Lung (tissue), 12 donors: ENCODE data around the gene ITPKA. TPM values are rescaled to one million over a fixed set of nuclear protein-coding genes. Genes with fewer than 3 reads are reported as not detected.

Experiments
- ATAC-seq: fragments of 200-7000 bp; cut with Tn5 transposase; one replicate; pipeline ENCODE4 v1.9.1; 2020; ENCODE audit warnings: moderate number of reproducible peaks; ENCODE audit not compliant: insufficient read depth, low FRiP score
- DNase-seq, 3 donors: peaks; one replicate each; pipeline ENCODE4 v3.0.0-alpha.2; 2013 to 2017
- H3K27ac ChIP-seq, 2 donors: one replicate each; pipeline ENCODE4 v1.5.1; 2013; ENCODE audit warnings: mild to moderate bottlenecking in 2 of 2, moderate library complexity in 2 of 2, control low read depth in 1 of 2, inconsistent platforms in 1 of 2, low read depth in 1 of 2, low read length in 1 of 2
- H3K27me3 ChIP-seq, 3 donors: one replicate each; pipeline ENCODE4 v1.5.1; 2013; ENCODE audit warnings: low read length in 2 of 3; ENCODE audit not compliant: control insufficient read depth in 3 of 3, insufficient read depth in 3 of 3
- H3K36me3 ChIP-seq, 4 donors: one replicate each; pipeline ENCODE4 v1.5.1; 2013; ENCODE audit warnings: low read length in 4 of 4, mild to moderate bottlenecking in 1 of 4, moderate library complexity in 1 of 4; ENCODE audit not compliant: control insufficient read depth in 4 of 4, insufficient read depth in 4 of 4
- H3K4me1 ChIP-seq, 5 donors: one replicate each; pipeline ENCODE4 v1.5.1; 2013; ENCODE audit warnings: low read length in 5 of 5, mild to moderate bottlenecking in 2 of 5, moderate library complexity in 1 of 5; ENCODE audit not compliant: control insufficient read depth in 5 of 5, insufficient read depth in 5 of 5
- H3K4me3 ChIP-seq: one replicate; pipeline ENCODE4 v1.5.1; 2013; ENCODE audit warnings: mild to moderate bottlenecking, control low read depth, moderate library complexity
- H3K9ac ChIP-seq, 2 donors: one replicate each; pipeline ENCODE4 v1.5.1; 2013; ENCODE audit warnings: low read length in 2 of 2, control low read depth in 1 of 2; ENCODE audit not compliant: insufficient read depth in 1 of 2
- H3K9me3 ChIP-seq, 4 donors: one replicate each; pipeline ENCODE4 v1.5.1; 2013; ENCODE audit warnings: low read length in 3 of 4, mild to moderate bottlenecking in 1 of 4, moderate library complexity in 1 of 4; ENCODE audit not compliant: control insufficient read depth in 4 of 4, insufficient read depth in 3 of 4
- WGBS, 2 donors: extraction: QIAGEN DNeasy Blood & Tissue Kit; methylation state at CpG; one replicate each; pipeline ENCODE4 v1.1.7; 2013; 5-methylcytosine and 5-hydroxymethylcytosine counted together
- polyA plus RNA-seq, 2 donors: library from polyadenylated mRNA; stranded (reverse); fragments of 200-250 nt; gene quantifications; one replicate each; pipeline ENCODE4 v1.2.1, GENCODE V29; 2013
- total RNA-seq, 2 donors: library from RNA; depleted of rRNA in 1 of 2; stranded (reverse); fragments of >200 nt in 1 of 2; gene quantifications; one replicate each; pipeline ENCODE4 v1.2.1, GENCODE V29; 2014 to 2021
- TF ChIP-seq, protein P1 (sequence below): IDR thresholded peaks from 2 replicates; pipeline ENCODE4 v1.5.1; 2012; ENCODE audit warnings: mild to moderate bottlenecking; ENCODE audit errors: control extremely low read depth, extremely low read depth
- donor health status: control.
- donor health status: control.
- donor health status: Bipolar disorder and iron deficiency.
- donor health status: healthy.
- donor health status: DM: yes; HTN: yes; CAD: no.

Gene ITPKA
- total and polyA plus RNA-seq, 4 donors, result 0.35 to 1.9 (median 1.2) TPM

- Histone ChIP-seq H3K36me3 (no peaks in the 10 kb centered on the region), H3K4me1 (peaks cover 0 to 27% (median 4%) of the 10 kb centered on the region in 5 donors), H3K27me3 (peaks cover 0 to 78% (median 52%) of the 10 kb centered on the region in 3 donors), H3K27ac (no peak overlapping the region), H3K4me3 (no peak overlapping the region), H3K9ac (no peak overlapping the region), H3K9me3 (peaks cover 0 to 2% (median 0%) of the 10 kb centered on the region in 4 donors)
- TF ChIP-seq, protein P1, sequence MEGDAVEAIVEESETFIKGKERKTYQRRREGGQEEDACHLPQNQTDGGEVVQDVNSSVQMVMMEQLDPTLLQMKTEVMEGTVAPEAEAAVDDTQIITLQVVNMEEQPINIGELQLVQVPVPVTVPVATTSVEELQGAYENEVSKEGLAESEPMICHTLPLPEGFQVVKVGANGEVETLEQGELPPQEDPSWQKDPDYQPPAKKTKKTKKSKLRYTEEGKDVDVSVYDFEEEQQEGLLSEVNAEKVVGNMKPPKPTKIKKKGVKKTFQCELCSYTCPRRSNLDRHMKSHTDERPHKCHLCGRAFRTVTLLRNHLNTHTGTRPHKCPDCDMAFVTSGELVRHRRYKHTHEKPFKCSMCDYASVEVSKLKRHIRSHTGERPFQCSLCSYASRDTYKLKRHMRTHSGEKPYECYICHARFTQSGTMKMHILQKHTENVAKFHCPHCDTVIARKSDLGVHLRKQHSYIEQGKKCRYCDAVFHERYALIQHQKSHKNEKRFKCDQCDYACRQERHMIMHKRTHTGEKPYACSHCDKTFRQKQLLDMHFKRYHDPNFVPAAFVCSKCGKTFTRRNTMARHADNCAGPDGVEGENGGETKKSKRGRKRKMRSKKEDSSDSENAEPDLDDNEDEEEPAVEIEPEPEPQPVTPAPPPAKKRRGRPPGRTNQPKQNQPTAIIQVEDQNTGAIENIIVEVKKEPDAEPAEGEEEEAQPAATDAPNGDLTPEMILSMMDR, result no peak
- 90 to 93% methylated on average over 2 of the region's 2 CpGs for WGBS, 2 donors
- DNase-seq, result no peak
- ATAC-seq, result no peak
Measured at GRCh38 chr15:41498657-41499056, 5.0 kb downstream of the ITPKA start.

- DNase-seq (no peak), ATAC-seq (no peak)
- TF ChIP-seq, protein P1, result no peak
- Histone ChIP-seq H3K27ac (no peak overlapping the region), H3K9me3 (peaks cover 0 to 2% (median 0%) of the 10 kb centered on the region in 4 donors), H3K4me1 (peaks cover 0 to 24% (median 4%) of the 10 kb centered on the region in 5 donors), H3K36me3 (no peaks in the 10 kb centered on the region), H3K9ac (no peak overlapping the region), H3K27me3 (peaks cover 0 to 82% (median 54%) of the 10 kb centered on the region in 3 donors), H3K4me3 (no peak overlapping the region)
- 95 to 96% methylated on average over 6 of the region's 6 CpGs for WGBS, 2 donors
Measured at GRCh38 chr15:41499109-41499851, 5.6 kb downstream of the ITPKA start.

DNA sequence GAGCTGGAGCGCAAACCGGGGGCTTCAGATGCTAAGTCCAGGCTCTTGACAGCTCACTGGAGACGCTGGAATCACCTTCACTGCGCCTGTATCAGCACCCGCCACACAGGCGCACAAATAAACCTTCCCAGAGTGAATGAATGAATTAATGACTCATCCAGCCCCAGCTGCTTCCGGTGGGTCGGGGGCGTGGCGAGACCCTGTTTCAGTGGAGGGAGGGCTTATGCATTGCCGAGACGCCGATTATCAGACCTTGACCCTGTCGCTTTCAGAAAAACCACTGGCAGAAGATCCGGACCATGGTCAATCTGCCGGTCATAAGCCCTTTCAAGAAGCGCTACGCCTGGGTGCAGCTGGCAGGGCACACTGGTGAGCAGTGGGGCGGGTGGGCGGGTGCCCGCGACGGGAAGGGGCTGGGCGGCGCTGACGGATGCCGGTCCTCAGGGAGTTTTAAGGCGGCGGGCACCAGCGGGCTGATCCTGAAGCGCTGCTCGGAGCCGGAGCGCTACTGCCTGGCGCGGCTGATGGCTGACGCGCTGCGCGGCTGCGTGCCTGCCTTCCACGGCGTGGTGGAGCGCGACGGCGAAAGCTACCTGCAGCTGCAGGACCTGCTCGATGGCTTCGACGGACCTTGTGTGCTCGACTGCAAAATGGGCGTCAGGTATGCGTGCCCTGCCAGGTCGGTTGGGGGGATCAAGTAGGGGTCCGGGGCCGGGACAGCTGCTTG lies 7.7 kb downstream of the ITPKA start:
- DNase-seq (no peak), ATAC-seq (no peak)
- Histone ChIP-seq H3K4me1 (peaks cover 0 to 16% (median 4%) of the 10 kb centered on the region in 5 donors), H3K27me3 (peaks cover 0 to 81% (median 55%) of the 10 kb centered on the region in 3 donors), H3K9me3 (peaks cover 0 to 2% (median 0%) of the 10 kb centered on the region in 4 donors), H3K27ac (no peak overlapping the region), H3K9ac (no peak overlapping the region), H3K4me3 (no peak overlapping the region), H3K36me3 (no peaks in the 10 kb centered on the region)
- TF ChIP-seq, protein P1, result no peak
- WGBS, 2 donors, result 4 to 6% methylated on average over 45 to 56 of the region's 56 CpGs
